ENCODE measurements around the gene SRSF1.

GRCh38 chr17:57954397-57955182 is 52.5 kb downstream of the SRSF1 start:
- TF ChIP-seq POLR2A (IDR thresholded peaks at IDR 0.05; ENCODE audit: low read length) (no peak), GATA1 (IDR thresholded peaks at IDR 0.05; ENCODE audit: low read depth, low read length) (no peak)
